SK-N-SH treated with all-trans-retinoic acid at 6 μM for 48 hours (cell line): ENCODE results near the gene BACH2.

Experiments used
- ATAC-seq: fragments of 200-7000 bp; cut with Tn5 transposase; 3 replicates; pipeline ENCODE4 v1.9.1; 2020; ENCODE audit warnings: mild to moderate bottlenecking, moderate library complexity
- ARNTL ChIP-seq: fragments of 450-650 bp; formaldehyde crosslinking; IDR thresholded peaks from 2 replicates; pipeline ENCODE4 v1.5.0; 2020; ENCODE audit warnings: low read depth, mild to moderate bottlenecking, moderate library complexity, borderline replicate concordance
- BACH2 ChIP-seq: fragments of 250-450 bp; sonication (Bioruptor Pico); IDR thresholded peaks from 2 replicates; pipeline ENCODE4 v1.9.0; 2021; ENCODE audit warnings: mild to moderate bottlenecking, borderline replicate concordance
- CREB5 ChIP-seq: fragments of 250-450 bp; sonication (Bioruptor Pico); IDR thresholded peaks from 2 replicates; pipeline ENCODE4 v1.5.1; 2020; ENCODE audit warnings: low read depth, mild to moderate bottlenecking, moderate library complexity
- CSDC2 ChIP-seq: fragments of 250-450 bp; sonication (Bioruptor Pico); IDR thresholded peaks from 2 replicates; pipeline ENCODE4 v1.5.0; 2020; ENCODE audit warnings: mild to moderate bottlenecking, moderate library complexity
- CSRNP3 ChIP-seq: fragments of 250-450 bp; sonication (Bioruptor Pico); IDR thresholded peaks from 2 replicates; pipeline ENCODE4 v1.5.1; 2021; ENCODE audit warnings: mild to moderate bottlenecking, moderate library complexity
- ESRRG ChIP-seq: fragments of 250-450 bp; sonication (Bioruptor Pico); IDR thresholded peaks from 2 replicates; pipeline ENCODE4 v1.6.1; 2021; ENCODE audit warnings: mild to moderate bottlenecking
- GLIS3 ChIP-seq: fragments of 250-450 bp; sonication (Bioruptor Pico); IDR thresholded peaks from 2 replicates; pipeline ENCODE4 v1.5.0; 2020; ENCODE audit warnings: mild to moderate bottlenecking, moderate library complexity
- ISL1 ChIP-seq: fragments of 250-450 bp; sonication (Bioruptor Pico); IDR thresholded peaks from 2 replicates; pipeline ENCODE4 v2.1.2; 2022; ENCODE audit warnings: mild to moderate bottlenecking, moderate library complexity
- OSR1 ChIP-seq: fragments of 250-450 bp; sonication (Bioruptor Pico); IDR thresholded peaks from 2 replicates; pipeline ENCODE4 v1.8.0; 2022; ENCODE audit warnings: moderate library complexity, mild to moderate bottlenecking, inconsistent platforms
- PATZ1 ChIP-seq: fragments of 250-450 bp; sonication (Bioruptor Pico); IDR thresholded peaks from 2 replicates; pipeline ENCODE4 v1.8.0; 2020; ENCODE audit warnings: mild to moderate bottlenecking, moderate library complexity, borderline replicate concordance
- POU6F1 ChIP-seq: fragments of 250-450 bp; sonication (Bioruptor Pico); IDR thresholded peaks from 2 replicates; pipeline ENCODE4 v1.8.0; 2021; ENCODE audit warnings: low read depth, mild to moderate bottlenecking, moderate library complexity, borderline replicate concordance
- PPARA ChIP-seq: fragments of 250-450 bp; sonication (Bioruptor Pico); IDR thresholded peaks from 2 replicates; pipeline ENCODE4 v1.5.0; 2020; ENCODE audit warnings: mild to moderate bottlenecking, borderline replicate concordance
- RARB ChIP-seq: fragments of 250-450 bp; sonication (Bioruptor Pico); IDR thresholded peaks from 2 replicates; pipeline ENCODE4 v1.8.0; 2021; ENCODE audit warnings: mild to moderate bottlenecking, moderate library complexity
- SNAI2 ChIP-seq: fragments of 250-450 bp; sonication (Bioruptor Pico); IDR thresholded peaks from 2 replicates; pipeline ENCODE4 v1.5.0; 2020; ENCODE audit warnings: mild to moderate bottlenecking, moderate library complexity
- TOX ChIP-seq: fragments of 250-450 bp; sonication (Bioruptor Pico); IDR thresholded peaks from 2 replicates; pipeline ENCODE4 v1.8.0; 2021; ENCODE audit warnings: mild to moderate bottlenecking, moderate library complexity, borderline replicate concordance
- TSHZ2 ChIP-seq: fragments of 250-450 bp; sonication (Bioruptor Pico); IDR thresholded peaks from 2 replicates; pipeline ENCODE4 v1.5.0; 2020; ENCODE audit warnings: mild to moderate bottlenecking, moderate library complexity
- ZC3H10 ChIP-seq: fragments of 250-450 bp; sonication (Bioruptor Pico); IDR thresholded peaks from 2 replicates; pipeline ENCODE4 v1.5.1; 2021; ENCODE audit warnings: mild to moderate bottlenecking, moderate library complexity
- ZFP3 ChIP-seq: fragments of 250-450 bp; sonication (Bioruptor Pico); IDR thresholded peaks from 2 replicates; pipeline ENCODE4 v1.5.0; 2020; ENCODE audit warnings: mild to moderate bottlenecking, moderate library complexity
- ZFP30 ChIP-seq: fragments of 450-650 bp; formaldehyde crosslinking; IDR thresholded peaks from 2 replicates; pipeline ENCODE4 v1.5.0; 2022; ENCODE audit warnings: mild to moderate bottlenecking, moderate library complexity
- ZNF565 ChIP-seq: fragments of 450-650 bp; formaldehyde crosslinking; conservative IDR thresholded peaks from 2 replicates; pipeline ENCODE4 v1.5.0; 2020; ENCODE audit warnings: low read depth, mild to moderate bottlenecking, moderate library complexity
- ZNF70 ChIP-seq: fragments of 450-650 bp; formaldehyde crosslinking; IDR thresholded peaks from 2 replicates; pipeline ENCODE4 v1.5.0; 2020; ENCODE audit warnings: mild to moderate bottlenecking, moderate library complexity
- ZNF8 ChIP-seq: fragments of 450-650 bp; formaldehyde crosslinking; IDR thresholded peaks from 2 replicates; pipeline ENCODE4 v1.5.0; 2020; ENCODE audit warnings: mild to moderate bottlenecking, moderate library complexity

The BACH2 gene

GRCh38 chr6:90274451-90275030 is 22.1 kb downstream of the BACH2 start:
- ATAC-seq, result no peak
- TF ChIP-seq RARB (no peak), GLIS3 (CRISPR knock-in tag) (no peak), ZFP3 (CRISPR knock-in tag) (no peak), ZFP30 (CRISPR knock-in tag) (no peak), ZNF70 (CRISPR knock-in tag) (no peak), BACH2 (CRISPR knock-in tag) (no peak), ZC3H10 (CRISPR knock-in tag) (no peak), ZNF8 (CRISPR knock-in tag) (no peak), OSR1 (CRISPR knock-in tag) (no peak), TSHZ2 (CRISPR knock-in tag) (no peak)
- TF ChIP-seq, all 23 proteins: peak for 0

GRCh38 chr6:90273863-90274262 is 22.8 kb downstream of the BACH2 start:
- no peak for ATAC-seq
- TF ChIP-seq GLIS3 (CRISPR knock-in tag) (no peak), ZNF70 (CRISPR knock-in tag) (no peak), TSHZ2 (CRISPR knock-in tag) (no peak), POU6F1 (CRISPR knock-in tag) (no peak), PPARA (CRISPR knock-in tag) (no peak), BACH2 (CRISPR knock-in tag) (no peak), ARNTL (CRISPR knock-in tag) (no peak), ZFP3 (CRISPR knock-in tag) (no peak), SNAI2 (CRISPR knock-in tag) (no peak), ISL1 (no peak), ZC3H10 (CRISPR knock-in tag) (no peak), TOX (CRISPR knock-in tag) (no peak), ESRRG (CRISPR knock-in tag) (no peak), ZFP30 (CRISPR knock-in tag) (no peak), OSR1 (CRISPR knock-in tag) (no peak)

GRCh38 chr6:90272895-90273294 is 23.7 kb downstream of the BACH2 start:
- TF ChIP-seq ZFP3 (CRISPR knock-in tag), result no peak
- no peak for TF ChIP-seq ZFP30 (CRISPR knock-in tag)
- ATAC-seq, result no peak

GRCh38 chr6:90271831-90272230 is 24.8 kb downstream of the BACH2 start:
- ATAC-seq, result no peak
- TF ChIP-seq ZNF565 (CRISPR knock-in tag) (no peak), GLIS3 (CRISPR knock-in tag) (no peak), ZNF70 (CRISPR knock-in tag) (no peak), ZC3H10 (CRISPR knock-in tag) (no peak), CSRNP3 (CRISPR knock-in tag) (no peak), ISL1 (no peak), ZFP30 (CRISPR knock-in tag) (no peak), ARNTL (CRISPR knock-in tag) (no peak), CREB5 (CRISPR knock-in tag) (no peak), OSR1 (CRISPR knock-in tag) (no peak), CSDC2 (no peak), RARB (no peak), PATZ1 (CRISPR knock-in tag) (no peak), TOX (CRISPR knock-in tag) (no peak), ESRRG (CRISPR knock-in tag) (no peak), SNAI2 (CRISPR knock-in tag) (no peak), ZFP3 (CRISPR knock-in tag) (no peak), ZNF8 (CRISPR knock-in tag) (no peak)
